Heart right ventricle (tissue), 16 donors: ENCODE measurements around the gene SSR1. TPM values are rescaled to one million over a fixed set of nuclear protein-coding genes. Genes with fewer than 3 reads are reported as not detected.

Experiments
- ATAC-seq, 8 donors: fragments of 200-7000 bp; cut with Tn5 transposase; one replicate each; pipeline ENCODE4 v1.9.1; 2020; ENCODE audit warnings: mild to moderate bottlenecking in 8 of 8, moderate library complexity in 8 of 8, moderate number of reproducible peaks in 1 of 8
- DNase-seq, 2 donors: peaks; one replicate each; pipeline ENCODE4 v3.0.0-alpha.2; 2020
- H3K27ac ChIP-seq, 10 donors: fragments of 200-600 bp; sonication (generic) in 2 of 10; one replicate each; pipeline versions ENCODE4 v1.5.0 to v1.8.0; 2020 to 2022; ENCODE audit warnings: mild to moderate bottlenecking in 3 of 10
- H3K27me3 ChIP-seq, 7 donors: fragments of 200-600 bp; one replicate each; pipeline ENCODE4 v1.8.0; 2021 to 2022; ENCODE audit warnings: mild to moderate bottlenecking in 2 of 7
- H3K36me3 ChIP-seq, 9 donors: fragments of 200-600 bp; sonication (generic) in 1 of 9; one replicate each; pipeline versions ENCODE4 v1.5.0 to v1.8.0; 2020 to 2022; ENCODE audit warnings: mild to moderate bottlenecking in 2 of 9
- H3K4me1 ChIP-seq, 9 donors: fragments of 200-600 bp; sonication (generic) in 1 of 9; one replicate each; pipeline versions ENCODE4 v1.5.0 to v1.8.0; 2020 to 2022; ENCODE audit warnings: mild to moderate bottlenecking in 4 of 9
- H3K4me3 ChIP-seq, 10 donors: fragments of 200-600 bp; sonication (generic) in 2 of 10; one replicate each; pipeline versions ENCODE4 v1.5.0 to v1.8.0; 2020 to 2022; ENCODE audit warnings: mild to moderate bottlenecking in 7 of 10, moderate library complexity in 2 of 10
- H3K9me3 ChIP-seq, 11 donors: fragments of 200-600 bp in 10 of 11; sonication (generic) in 2 of 11; one replicate each; pipeline versions ENCODE4 v1.5.0 to v1.8.0; 2013 to 2022; ENCODE audit warnings: mild to moderate bottlenecking in 2 of 11, control low read depth in 1 of 11, moderate library complexity in 1 of 11
- CTCF ChIP-seq, 9 donors: fragments of 200-600 bp; sonication (generic) in 2 of 9; IDR thresholded peaks; one replicate each; pipeline versions ENCODE4 v1.5.0 to v1.8.0; 2021 to 2022; ENCODE audit warnings: antibody characterized with exemption in 9 of 9, mild to moderate bottlenecking in 5 of 9, moderate library complexity in 1 of 9
- whole genome bisulfite sequencing, 2 donors: extraction: QIAGEN DNeasy Blood & Tissue Kit; methylation state at CpG; one replicate each; pipeline ENCODE4 v1.1.7; 2013; ENCODE audit warnings: inconsistent platforms in 1 of 2; 5-methylcytosine and 5-hydroxymethylcytosine counted together
- intact Hi-C, 10 donors: fragments of 100-400 bp; cut with DNase I; formaldehyde crosslinking; loops; one replicate each; pipeline versions ENCODE4 v1.11.1 to v1.14.2; 2022
- polyA plus RNA-seq, 2 donors: library from polyadenylated mRNA; stranded (reverse); fragments of 200-250 nt; gene quantifications; one replicate each; pipeline ENCODE4 v1.2.3, GENCODE V29; 2013
- total RNA-seq, 10 donors: library from RNA; stranded (reverse); fragmentation: NEBNext Ultra II Directional in 3 of 10; extraction: Animal tissue kit (Norgen Biotek cat#: 25700) in 3 of 10; gene quantifications; one replicate each; pipeline versions ENCODE4 v1.2.1 to v1.2.4, GENCODE V29; 2021 to 2023
- donor health status: Arrhythmogenic right ventricular cardiomyopathy.
- donor health status: ischemic (EF 13 %, LVEDD 7.1; RV severe dilation, severe dysfunction).
- donor health status: healthy with polysubstance abuse.
- donor health status: DM: no; HTN: yes; CAD: no.
- donor health status: DM: no; HTN: no; CAD: no.
- donor health status: ischemic (EF 25% LVEDD 6.9; RV normal size, moderate dysfunction).
- donor health status: ischemic (EF 25% LVEDD 5.7; RV mildly dilated, moderate dysfunction).
- donor health status: healthy.
- donor health status: DM: yes; HTN: yes; CAD: no.
- donor health status: Ischemic cardiomyopathy.
- donor health status: ischemic (EF 35%, LVEDD 5.7; RV mildly dilated, moderate dysfunction).
- donor health status: nonischemic (EF 11% LVEDD 7.7; RV severe dilation, severe dysfunction).
- donor health status: DM: yes; HTN: yes; CAD: no.
- donor health status: PGD.
- donor health status: ischemic (EF 29% LVEDD 5.4; RV normal size, mild dysfunction).
- donor health status: nonischemic (EF 23%, LVEDD 6.1; RV moderate dilation, normal function).

Gene SSR1
- total and polyA plus RNA-seq, 12 donors, result 8.3 to 80.5 (median 60.8) TPM

GRCh38 chr6:7222197-7222596, 90.8 kb downstream of the SSR1 start:
- H3K4me1 ChIP-seq, result peaks cover 18 to 71% (median 59%) of the 10 kb centered on the region in 9 donors
- DNase-seq (no peak), ATAC-seq (no peak)
- whole genome bisulfite sequencing, 2 donors, result 50 to 54% methylated on average over 5 of the region's 5 CpGs
- H3K9me3 ChIP-seq, result no peaks in the 10 kb centered on the region
- TF ChIP-seq CTCF (IDR thresholded peaks at IDR 0.05), result no peak
- no peaks in the 10 kb centered on the region for H3K27me3 ChIP-seq
- H3K36me3 ChIP-seq, result peaks cover 0 to 72% (median 22%) of the 10 kb centered on the region in 9 donors
- peak overlapping the region in 6 of 10 donors; percentile 20 to 64 (median 48) for H3K27ac ChIP-seq
- H3K4me3 ChIP-seq, result no peak overlapping the region
- intact Hi-C loops, result loop anchor here in 2 of 10 donors (5.0 kb wide), 3 partner anchors 115 to 495 kb away; partner anchors contain the start of gene RREB1 (in 1 of the 2)

GRCh38 chr6:7219310-7219709, 93.7 kb downstream of the SSR1 start:
- DNase-seq (peak in 1 of 2 donors; percentile 48), ATAC-seq (peak in 6 of 8 donors; percentile 23 to 49 (median 30))
- intact Hi-C loops, result loop anchor here in 2 of 10 donors (10.0 kb wide), 2 partner anchors 105 to 295 kb away; no protein-coding TSS in a partner anchor
- peaks cover 26 to 87% (median 77%) of the 10 kb centered on the region in 9 donors for H3K4me1 ChIP-seq
- H3K36me3 ChIP-seq, result peaks cover 0 to 72% (median 14%) of the 10 kb centered on the region in 9 donors
- TF ChIP-seq CTCF (IDR thresholded peaks at IDR 0.05), result no peak
- H3K27me3 ChIP-seq, result no peaks in the 10 kb centered on the region
- no peaks in the 10 kb centered on the region for H3K9me3 ChIP-seq
- H3K27ac ChIP-seq, result peak overlapping the region in 9 of 10 donors; percentile 19 to 82 (median 64)
- 55 to 67% methylated on average over 6 of the region's 6 CpGs for WGBS, 2 donors
- H3K4me3 ChIP-seq, result no peak overlapping the region

DNA sequence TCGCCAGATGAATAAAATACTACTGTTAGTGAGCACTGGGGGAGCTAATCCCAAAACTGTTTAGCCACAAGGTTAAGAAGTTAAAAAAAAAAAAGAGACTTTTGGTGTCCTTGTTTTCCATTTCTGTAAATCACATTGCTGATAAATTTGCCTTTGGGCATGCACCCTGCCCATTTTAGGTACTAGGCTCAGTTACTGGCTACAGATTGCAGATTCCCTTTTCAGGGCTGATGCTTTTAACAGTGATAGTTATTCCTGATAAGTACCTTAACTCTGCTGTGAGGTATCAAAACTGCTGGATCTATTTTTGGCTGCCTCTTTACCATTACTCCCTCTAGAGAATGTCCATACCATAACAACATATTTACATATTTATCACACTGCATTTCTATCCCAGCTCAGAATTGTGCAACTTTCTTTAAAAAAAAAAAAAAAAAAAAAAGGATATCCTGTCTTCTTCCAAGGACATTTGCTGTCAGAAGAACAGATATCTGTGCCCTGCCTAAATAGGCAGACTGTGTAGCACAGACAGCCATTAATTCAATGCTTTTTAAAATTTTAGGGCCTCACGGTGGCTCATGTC, 94.5 kb downstream of the SSR1 start:
- Histone ChIP-seq H3K27me3 (no peaks in the 10 kb centered on the region), H3K9me3 (no peaks in the 10 kb centered on the region), H3K27ac (peak overlapping the region in 9 of 10 donors; percentile 17 to 82 (median 69)), H3K4me1 (peaks cover 26 to 91% (median 76%) of the 10 kb centered on the region in 9 donors), H3K4me3 (no peak overlapping the region), H3K36me3 (peaks cover 0 to 74% (median 18%) of the 10 kb centered on the region in 9 donors)
- intact Hi-C loops, result loop anchor here in 2 of 10 donors (10.0 kb wide), 2 partner anchors 104 to 294 kb away; no protein-coding TSS in a partner anchor
- no peak for DNase-seq
- WGBS, 2 donors, result 88 to 91% methylated on average over 2 of the region's 2 CpGs
- ATAC-seq, result no peak
- no peak for TF ChIP-seq CTCF (IDR thresholded peaks at IDR 0.05)

Other genes with a start within 250 kb of the SSR1 start
- gene RREB1, start 205.2 kb downstream of the SSR1 start, total RNA-seq, result 10 to 100 TPM; 32.2 to 47.1 (median 36.8) TPM
- gene RREB1, start 205.2 kb downstream of the SSR1 start, polyA plus RNA-seq, result 10 to 100 TPM in 1 of 2 donors, 1 to 10 TPM in 1; 3.0 to 11.4 TPM
- gene CAGE1, start 76.5 kb upstream of the SSR1 start, total RNA-seq, result under 1 TPM in 2 of 10 donors, not detected in 8; 0.08 to 0.32 TPM
- gene CAGE1, start 76.5 kb upstream of the SSR1 start, polyA plus RNA-seq, result not detected
- gene RIOK1, start 76.6 kb upstream of the SSR1 start, total RNA-seq, result 10 to 100 TPM in 6 of 10 donors, 1 to 10 TPM in 4; 7.0 to 13.4 (median 11.0) TPM
- 10 to 100 TPM in 1 of 2 donors, 1 to 10 TPM in 1; 8.4 to 11.1 TPM for gene RIOK1, start 76.6 kb upstream of the SSR1 start, polyA plus RNA-seq
- 100 to 1,000 TPM; 273 to 471 (median 379) TPM for gene DSP, start 228.5 kb upstream of the SSR1 start, total RNA-seq
- 10 to 100 TPM; 56.5 to 79.1 TPM for gene DSP, start 228.5 kb upstream of the SSR1 start, polyA plus RNA-seq